ENCODE measurements around the gene FAM25G. TPM values are rescaled to one million over a fixed set of nuclear protein-coding genes. Genes with fewer than 3 reads are reported as not detected.
"Not testable (repeated sequence)": the region's sequence is repeated elsewhere in the genome, so short reads cannot be mapped to it uniquely, and the experiment has no call there.

Gene FAM25G
- total RNA-seq, 3 donors from 2014 or later = not detected

- intact Hi-C loops (cut with DNase I; ENCODE audit: low total_unique reads); H3K27ac ChIP-seq; H3K4me3 ChIP-seq; H3K4me1 ChIP-seq; DNase-seq (ENCODE audit: low spot score in 2 of 2); H3K36me3 ChIP-seq; H3K27me3 ChIP-seq; H3K9me3 ChIP-seq: not testable (repeated sequence)
These were observed 14.4 kb downstream of the FAM25G start for GRCh38 chr10:47477078-47477477.

- DNase-seq (ENCODE audit: low spot score in 2 of 2); H3K27ac ChIP-seq; intact Hi-C loops (cut with DNase I; ENCODE audit: low total_unique reads); H3K9me3 ChIP-seq; H3K4me1 ChIP-seq; H3K4me3 ChIP-seq; H3K36me3 ChIP-seq; H3K27me3 ChIP-seq: not testable (repeated sequence)
These were observed 16.4 kb downstream of the FAM25G start for GRCh38 chr10:47475101-47475500.

- intact Hi-C loops (cut with DNase I; ENCODE audit: low total_unique reads); H3K4me1 ChIP-seq; H3K9me3 ChIP-seq; H3K27me3 ChIP-seq; DNase-seq (ENCODE audit: low spot score in 2 of 2); H3K27ac ChIP-seq; H3K36me3 ChIP-seq; H3K4me3 ChIP-seq: not testable (repeated sequence)
These were observed 18.0 kb downstream of the FAM25G start for GRCh38 chr10:47473516-47473915.

GRCh38 chr10:47472647-47473046 is 18.9 kb downstream of the FAM25G start:
- H3K4me1 ChIP-seq; H3K4me3 ChIP-seq; H3K36me3 ChIP-seq; H3K9me3 ChIP-seq; H3K27me3 ChIP-seq; H3K27ac ChIP-seq; intact Hi-C loops (cut with DNase I; ENCODE audit: low total_unique reads); DNase-seq (ENCODE audit: low spot score in 2 of 2): not testable (repeated sequence)

- DNase-seq (ENCODE audit: low spot score in 2 of 2); H3K4me1 ChIP-seq; H3K27ac ChIP-seq; H3K9me3 ChIP-seq; H3K27me3 ChIP-seq; intact Hi-C loops (cut with DNase I; ENCODE audit: low total_unique reads); H3K4me3 ChIP-seq; H3K36me3 ChIP-seq: not testable (repeated sequence)
These were observed 19.4 kb downstream of the FAM25G start for GRCh38 chr10:47472072-47472471.

GRCh38 chr10:47468731-47469528 is 22.6 kb downstream of the FAM25G start:
- H3K4me1 ChIP-seq; H3K36me3 ChIP-seq; H3K4me3 ChIP-seq; DNase-seq (ENCODE audit: low spot score in 2 of 2); H3K9me3 ChIP-seq; H3K27ac ChIP-seq; H3K27me3 ChIP-seq; intact Hi-C loops (cut with DNase I; ENCODE audit: low total_unique reads): not testable (repeated sequence)

- H3K9me3 ChIP-seq; H3K4me3 ChIP-seq; DNase-seq (ENCODE audit: low spot score in 2 of 2); H3K4me1 ChIP-seq; intact Hi-C loops (cut with DNase I; ENCODE audit: low total_unique reads); H3K36me3 ChIP-seq; H3K27ac ChIP-seq; H3K27me3 ChIP-seq: not testable (repeated sequence)
These were observed 23.5 kb downstream of the FAM25G start for GRCh38 chr10:47467957-47468356.

GRCh38 chr10:47467458-47467857 is 24.0 kb downstream of the FAM25G start:
- H3K4me1 ChIP-seq; H3K36me3 ChIP-seq; H3K4me3 ChIP-seq; DNase-seq (ENCODE audit: low spot score in 2 of 2); H3K27me3 ChIP-seq; intact Hi-C loops (cut with DNase I; ENCODE audit: low total_unique reads); H3K27ac ChIP-seq; H3K9me3 ChIP-seq: not testable (repeated sequence)

GRCh38 chr10:47465216-47465917 is 26.1 kb downstream of the FAM25G start:
- H3K27me3 ChIP-seq; DNase-seq (ENCODE audit: low spot score in 2 of 2); H3K27ac ChIP-seq; H3K4me3 ChIP-seq; H3K4me1 ChIP-seq; H3K36me3 ChIP-seq; H3K9me3 ChIP-seq; intact Hi-C loops (cut with DNase I; ENCODE audit: low total_unique reads): not testable (repeated sequence)

- H3K27ac ChIP-seq; H3K27me3 ChIP-seq; H3K4me3 ChIP-seq; H3K36me3 ChIP-seq; H3K4me1 ChIP-seq; intact Hi-C loops (cut with DNase I; ENCODE audit: low total_unique reads); H3K9me3 ChIP-seq; DNase-seq (ENCODE audit: low spot score in 2 of 2): not testable (repeated sequence)
These were observed 28.7 kb downstream of the FAM25G start for GRCh38 chr10:47462577-47463358.

GRCh38 chr10:47461261-47461687 is 30.2 kb downstream of the FAM25G start:
- peak overlapping the region in 2 of 3 donors; percentile 26 to 56 for H3K4me3 ChIP-seq
- H3K27ac ChIP-seq; H3K4me1 ChIP-seq; H3K27me3 ChIP-seq; intact Hi-C loops (cut with DNase I; ENCODE audit: low total_unique reads); H3K9me3 ChIP-seq; H3K36me3 ChIP-seq: not testable (repeated sequence)
- DNase-seq (ENCODE audit: low spot score in 2 of 2) = peak in 1 of 2 donors; percentile 28
